HCT116 (cell line): Measurements from ENCODE around the gene TOM1. TPM values are rescaled to one million over a fixed set of nuclear protein-coding genes. Genes with fewer than 3 reads are reported as not detected.
A peak's percentile ranks its signal among the peaks of the same experiment; 100 is the strongest.

Source experiments
- ATAC-seq: fragments of 200-7000 bp; cut with Tn5 transposase; 2 replicates; pipeline ENCODE4 v1.9.1; 2020; ENCODE audit warnings: mild to moderate bottlenecking, moderate library complexity
- BruUV-seq: library from RNA; stranded (reverse); fragments of 400-500 nt; replicated peaks from 2 replicates; lab custom pipeline; 2021; lab: Mats Ljungman, UMichigan
- CTCF ChIA-PET: fragments of 300-600 bp; sonication (Branson Sonifier 250); formaldehyde crosslinking; loops from one replicate; lab custom pipeline; 2021; ENCODE audit warnings: antibody characterized with exemption; lab: Charles Lee
- POLR2A ChIA-PET: fragments of 300-600, 350-600 bp; sonication (Branson Sonifier 250); formaldehyde crosslinking; loops from one replicate; lab custom pipeline; 2021; ENCODE audit warnings: antibody characterized with exemption; lab: Charles Lee
- RAD21 ChIA-PET, 2 experiments: fragments of 300-600 bp; sonication (Branson Sonifier 250); formaldehyde crosslinking; loops; one replicate each; lab custom pipeline; 2023; ENCODE audit warnings: low total read pairs in 2 of 2; ENCODE audit not compliant: uncharacterized antibody in 2 of 2, unreplicated experiment in 2 of 2, low non-redundant PET in 1 of 2; lab: Charles Lee
- DNase-seq: peaks from one replicate; pipeline ENCODE4 v3.0.0-alpha.2; 2010; ENCODE audit warnings: low read depth, low spot score
- H2AFZ ChIP-seq: fragments of 200-600 bp; shearing (Covaris generic), sonication (generic); 2 replicates; pipeline ENCODE4 v1.6.1; 2017; ENCODE audit warnings: low read depth, mixed run types, mixed read lengths, antibody characterized with exemption, low read length; ENCODE audit not compliant: poor library complexity, severe bottlenecking
- H3K27ac ChIP-seq: 2 replicates; pipeline ENCODE4 v1.5.1; 2012; ENCODE audit warnings: low read depth, low read length
- H3K27me3 ChIP-seq: fragments of 200-600 bp; sonication (generic); 2 replicates; pipeline ENCODE4 v1.6.1; 2016; ENCODE audit warnings: mixed run types, low read length, mixed read lengths; ENCODE audit not compliant: insufficient read depth
- H3K36me3 ChIP-seq, 2 experiments: fragments of 200-500 bp in 1 of 2; fragments of 200-600 bp in 1 of 2; sonication (Bioruptor generic) in 1 of 2; sonication (generic) in 1 of 2; 2 replicates each; pipeline versions ENCODE4 v1.5.1 to v1.6.1; 2014 to 2016; ENCODE audit warnings: low read length in 2 of 2, inconsistent platforms in 1 of 2, mixed read lengths in 1 of 2, mixed run types in 1 of 2; ENCODE audit not compliant: insufficient read depth in 2 of 2, control insufficient read depth in 1 of 2
- H3K4me1 ChIP-seq, 2 experiments: fragments of 200-600 bp in 1 of 2; sonication (generic) in 1 of 2; 2 replicates each; pipeline versions ENCODE4 v1.5.1 to v1.6.1; 2012 to 2017; ENCODE audit warnings: low read length in 2 of 2, inconsistent platforms in 1 of 2, mild to moderate bottlenecking in 1 of 2, mixed read lengths in 1 of 2, mixed run types in 1 of 2, moderate library complexity in 1 of 2; ENCODE audit not compliant: insufficient read depth in 2 of 2, control insufficient read depth in 1 of 2
- H3K4me2 ChIP-seq: fragments of 200-600 bp; sonication (generic); 2 replicates; pipeline ENCODE4 v1.6.1; 2017; ENCODE audit warnings: mixed run types, low read length, mixed read lengths
- H3K4me3 ChIP-seq, 2 experiments: fragments of 200-600 bp in 1 of 2; sonication (generic) in 1 of 2; replicated peaks in 1 of 2; 2 replicates each; pipeline ENCODE4 v1.5.1; 2011 to 2016; ENCODE audit warnings: low read length in 2 of 2, control low read depth in 1 of 2, low read depth in 1 of 2, mild to moderate bottlenecking in 1 of 2, mixed read lengths in 1 of 2, mixed run types in 1 of 2
- H3K79me2 ChIP-seq: fragments of 200-600 bp; sonication (generic); 2 replicates; pipeline ENCODE4 v1.6.1; 2017; ENCODE audit warnings: mild to moderate bottlenecking, mixed run types, low read length, moderate library complexity, mixed read lengths; ENCODE audit not compliant: insufficient read depth
- H3K9ac ChIP-seq: fragments of 200-600 bp; sonication (generic); 2 replicates; pipeline ENCODE4 v1.6.1; 2016; ENCODE audit warnings: low read length, mixed read lengths
- H3K9me2 ChIP-seq: fragments of 200-600 bp; sonication (generic), shearing (Covaris generic); 2 replicates; pipeline ENCODE4 v1.6.1; 2017; ENCODE audit warnings: mixed run types, mild to moderate bottlenecking, moderate library complexity; ENCODE audit not compliant: insufficient read depth
- H3K9me3 ChIP-seq, 2 experiments: fragments of 200-500 bp in 1 of 2; fragments of 200-600 bp in 1 of 2; sonication (Bioruptor generic) in 1 of 2; sonication (generic) in 1 of 2; 2 replicates each; pipeline ENCODE4 v1.6.1; 2014 to 2017; ENCODE audit warnings: low read length in 2 of 2, mixed read lengths in 2 of 2, inconsistent platforms in 1 of 2, low read depth in 1 of 2, mild to moderate bottlenecking in 1 of 2, mixed run types in 1 of 2, moderate library complexity in 1 of 2; ENCODE audit not compliant: control insufficient read depth in 1 of 2, insufficient read depth in 1 of 2
- H4K20me1 ChIP-seq: fragments of 200-600 bp; sonication (generic), shearing (Covaris generic); 2 replicates; pipeline ENCODE4 v1.6.1; 2017; ENCODE audit warnings: mixed run types, mild to moderate bottlenecking, moderate library complexity; ENCODE audit not compliant: insufficient read depth
- CBX3 ChIP-seq: IDR thresholded peaks from 2 replicates; pipeline ENCODE4 v1.6.1; 2012; ENCODE audit warnings: low read depth
- CEBPB ChIP-seq: IDR thresholded peaks from 2 replicates; pipeline ENCODE4 v1.6.1; 2012; ENCODE audit warnings: low read depth
- EZH2 ChIP-seq: fragments of 200-600 bp; sonication (generic); IDR thresholded peaks from 2 replicates; pipeline ENCODE4 v1.6.1; 2017; ENCODE audit warnings: antibody characterized with exemption, mixed run types
- POLR2A ChIP-seq: IDR thresholded peaks from 2 replicates; pipeline ENCODE4 v1.7.0; 2011; ENCODE audit warnings: borderline replicate concordance; ENCODE audit not compliant: insufficient read depth, insufficient read length; ENCODE audit errors: extremely low read depth
- SIN3A ChIP-seq: IDR thresholded peaks from 2 replicates; pipeline ENCODE4 v1.6.1; 2012; ENCODE audit warnings: low read depth
- SP1 ChIP-seq: IDR thresholded peaks from 2 replicates; pipeline ENCODE4 v1.6.1; 2012; ENCODE audit warnings: low read depth
- ZFX ChIP-seq: fragments of 450-650 bp; IDR thresholded peaks from 2 replicates; pipeline ENCODE4 v1.6.1; 2017
- intact Hi-C: fragments of 100-400 bp; cut with micrococcal nuclease; formaldehyde crosslinking; loops from 2 replicates; pipeline ENCODE4 v1.10.0; 2022
- total RNA-seq: library from RNA; stranded (reverse); gene quantifications from one replicate; pipeline ENCODE4 v1.2.1, GENCODE V29; 2021; ENCODE audit not compliant: unreplicated experiment
- TF ChIP-seq, protein P1 (sequence below), 3 experiments: fragments of 200-600 bp in 1 of 3; sonication (generic) in 1 of 3; IDR thresholded peaks in 2 of 3; conservative IDR thresholded peaks in 1 of 3; 2 replicates each; pipeline ENCODE4 v1.5.1; 2012 to 2017; ENCODE audit warnings: low read depth in 2 of 3, low read length in 2 of 3, antibody characterized with exemption in 1 of 3, borderline replicate concordance in 1 of 3, control low read depth in 1 of 3, mild to moderate bottlenecking in 1 of 3, mixed read lengths in 1 of 3, mixed run types in 1 of 3, moderate library complexity in 1 of 3; ENCODE audit not compliant: insufficient read depth in 1 of 3

TOM1 gene
- total RNA-seq, 1 experiment from 2014 or later: 18.0 TPM

DNA sequence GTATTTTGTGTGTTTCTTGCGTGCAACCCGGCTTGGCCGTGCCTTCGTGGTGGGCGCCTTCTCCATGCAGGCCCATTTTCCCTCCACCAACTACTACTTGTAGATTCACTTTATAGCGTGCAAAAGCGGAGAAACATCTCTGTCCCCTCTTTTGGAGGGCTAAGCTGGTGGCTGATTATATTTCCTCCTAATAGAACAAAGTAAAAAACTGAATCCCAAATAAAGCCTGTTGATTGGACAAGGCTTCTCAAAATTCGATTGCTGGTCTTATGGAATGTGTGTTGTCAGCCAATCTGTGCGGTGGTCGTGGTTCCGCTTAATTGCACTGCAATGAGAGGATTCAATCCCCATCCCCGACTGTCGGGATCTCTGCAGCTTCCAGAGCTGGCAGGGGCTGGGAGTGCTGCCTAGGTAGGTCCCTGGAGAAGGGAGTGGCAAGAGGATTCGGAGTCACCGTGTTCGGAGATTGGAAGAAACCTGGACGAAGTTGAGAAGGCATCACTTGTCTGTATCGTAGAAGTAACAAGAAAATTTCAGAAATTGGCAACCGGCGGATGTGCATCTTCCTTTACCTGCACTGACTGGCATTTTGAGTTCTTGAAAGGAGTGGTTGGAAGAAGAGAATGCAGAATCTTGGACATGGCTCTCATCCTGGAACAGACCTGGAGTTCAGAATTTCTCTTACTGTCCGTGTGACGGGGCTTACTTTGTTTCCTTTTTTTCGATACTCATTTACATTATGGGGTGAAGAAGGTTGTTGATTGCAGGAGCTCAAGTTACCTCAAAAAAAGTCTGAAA, 41.3 kb upstream of the TOM1 start:
- peak overlapping the region; percentile 95 for H3K9ac ChIP-seq
- H3K27ac ChIP-seq: peak overlapping the region; percentile 84
- H3K36me3 ChIP-seq: peaks cover 14 to 20% of the 10 kb centered on the region in 2 experiments; a peak in 2 of 4 replicates
- no peaks in the 10 kb centered on the region for H3K27me3 ChIP-seq
- peaks cover 9 to 16% of the 10 kb centered on the region in 2 experiments; a peak in 3 of 4 replicates for H3K4me1 ChIP-seq
- RAD21 ChIA-PET: interaction anchor here in 1 of 2 experiments (0.6 kb wide), 1 partner anchor 981 kb away, joined by 3 read pairs; the partner anchor contains the start of gene APOL2
- H4K20me1 ChIP-seq: no peaks in the 10 kb centered on the region
- H2AFZ ChIP-seq: no peak overlapping the region
- H3K4me3 ChIP-seq: peak overlapping the region; percentile 69 to 87
- POLR2A ChIA-PET: interaction anchor here (1.5 kb wide), 1 partner anchor 41 kb away, joined by 3 read pairs; the partner anchor contains the start of gene TOM1
- TF ChIP-seq CEBPB: no peak
- no peak for TF ChIP-seq EZH2
- TF ChIP-seq SIN3A: no peak
- no peak for TF ChIP-seq SP1
- no peak for TF ChIP-seq ZFX
- no peak for TF ChIP-seq CBX3
- CTCF ChIA-PET: interaction anchor here (4.6 kb wide), 1 partner anchor 27 kb away, joined by 22 read pairs; no protein-coding TSS in a partner anchor
- H3K79me2 ChIP-seq: peaks cover 59% of the 10 kb centered on the region
- ATAC-seq (peak; percentile 5; the same call in 1 of the 2 replicates), DNase-seq (no peak)
- intact Hi-C loops: no loop called here
- H3K4me2 ChIP-seq: peak overlapping the region; percentile 80
- H3K9me2 ChIP-seq: no peaks in the 10 kb centered on the region
- H3K9me3 ChIP-seq: no peaks in the 10 kb centered on the region
- TSS peak; percentile 54 for BruUV-seq

DNA sequence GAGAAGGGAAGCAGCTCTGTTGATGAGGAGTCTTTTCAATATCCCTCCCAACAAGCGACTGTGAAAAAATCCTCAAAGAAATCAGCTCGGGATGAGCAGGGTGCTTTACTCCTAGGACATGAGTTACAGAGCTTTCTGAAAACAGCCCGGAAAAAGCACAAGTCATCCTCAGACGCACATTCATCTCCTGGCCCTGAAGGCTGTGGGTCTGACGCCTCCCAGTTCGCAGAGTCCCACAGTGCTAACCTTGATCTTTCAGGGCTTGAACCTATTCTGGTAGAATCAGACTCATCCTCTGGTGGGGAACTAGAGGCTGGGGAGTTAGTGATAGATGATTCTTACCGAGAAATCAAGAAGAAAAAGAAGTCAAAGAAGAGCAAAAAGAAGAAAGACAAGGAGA, 34.7 kb upstream of the TOM1 start:
- H3K79me2 ChIP-seq: peaks cover 89% of the 10 kb centered on the region
- H3K9me2 ChIP-seq: no peaks in the 10 kb centered on the region
- no TSS peak for BruUV-seq

More for the DNA sequence above, 34.7 kb upstream of the TOM1 start:
- no peaks in the 10 kb centered on the region for H4K20me1 ChIP-seq
- CTCF ChIA-PET: no interaction called here
- H3K4me3 ChIP-seq: no peak overlapping the region
- intact Hi-C loops: no loop called here
- H3K27ac ChIP-seq: no peak overlapping the region
- no peaks in the 10 kb centered on the region for H3K9me3 ChIP-seq
- RAD21 ChIA-PET: no interaction called here
- peaks cover 59 to 69% of the 10 kb centered on the region in 2 experiments for H3K36me3 ChIP-seq
- H3K9ac ChIP-seq: no peak overlapping the region
- H3K27me3 ChIP-seq: no peaks in the 10 kb centered on the region
- POLR2A ChIA-PET: no interaction called here
- H3K4me1 ChIP-seq: no peaks in the 10 kb centered on the region
- H3K4me2 ChIP-seq: no peak overlapping the region
- ATAC-seq (no peak), DNase-seq (no peak)
- H2AFZ ChIP-seq: no peak overlapping the region
- TF ChIP-seq POLR2A: no peak
- no peak for TF ChIP-seq SIN3A
- TF ChIP-seq, protein P1, sequence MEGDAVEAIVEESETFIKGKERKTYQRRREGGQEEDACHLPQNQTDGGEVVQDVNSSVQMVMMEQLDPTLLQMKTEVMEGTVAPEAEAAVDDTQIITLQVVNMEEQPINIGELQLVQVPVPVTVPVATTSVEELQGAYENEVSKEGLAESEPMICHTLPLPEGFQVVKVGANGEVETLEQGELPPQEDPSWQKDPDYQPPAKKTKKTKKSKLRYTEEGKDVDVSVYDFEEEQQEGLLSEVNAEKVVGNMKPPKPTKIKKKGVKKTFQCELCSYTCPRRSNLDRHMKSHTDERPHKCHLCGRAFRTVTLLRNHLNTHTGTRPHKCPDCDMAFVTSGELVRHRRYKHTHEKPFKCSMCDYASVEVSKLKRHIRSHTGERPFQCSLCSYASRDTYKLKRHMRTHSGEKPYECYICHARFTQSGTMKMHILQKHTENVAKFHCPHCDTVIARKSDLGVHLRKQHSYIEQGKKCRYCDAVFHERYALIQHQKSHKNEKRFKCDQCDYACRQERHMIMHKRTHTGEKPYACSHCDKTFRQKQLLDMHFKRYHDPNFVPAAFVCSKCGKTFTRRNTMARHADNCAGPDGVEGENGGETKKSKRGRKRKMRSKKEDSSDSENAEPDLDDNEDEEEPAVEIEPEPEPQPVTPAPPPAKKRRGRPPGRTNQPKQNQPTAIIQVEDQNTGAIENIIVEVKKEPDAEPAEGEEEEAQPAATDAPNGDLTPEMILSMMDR (IDR thresholded peaks at IDR 0.05 in 2 of 3, conservative IDR thresholded peaks at IDR 0.05 in 1 of 3; ENCODE audit: borderline replicate concordance in 1 of 3, insufficient read depth in 1 of 3, low read depth in 2 of 3, low read length in 2 of 3): no peak
